Left forelimb (tissue), 1 donor: ENCODE data around the gene ATP5F1B.
"Not testable (repeated sequence)": the region's sequence is repeated elsewhere in the genome, so short reads cannot be mapped to it uniquely, and the experiment has no call there.

Experiments used
- DNase-seq: peaks from one replicate; pipeline ENCODE4 v3.0.0-alpha.2; 2018; ENCODE audit warnings: low spot score

The ATP5F1B gene

GRCh38 chr12:56645717-56646446 is at the start of gene ATP5F1B:
Gene ATP5F1B (minus strand): TSS chr12:56645984. CDS start chr12:56645963, 21 bp downstream.
- peak; percentile 89 for DNase-seq

- DNase-seq = no peak
These were observed 48.4 kb upstream of the ATP5F1B start for GRCh38 chr12:56694161-56694560.

- DNase-seq = no peak
These were observed 43.0 kb upstream of the ATP5F1B start for GRCh38 chr12:56688846-56689109.

DNA sequence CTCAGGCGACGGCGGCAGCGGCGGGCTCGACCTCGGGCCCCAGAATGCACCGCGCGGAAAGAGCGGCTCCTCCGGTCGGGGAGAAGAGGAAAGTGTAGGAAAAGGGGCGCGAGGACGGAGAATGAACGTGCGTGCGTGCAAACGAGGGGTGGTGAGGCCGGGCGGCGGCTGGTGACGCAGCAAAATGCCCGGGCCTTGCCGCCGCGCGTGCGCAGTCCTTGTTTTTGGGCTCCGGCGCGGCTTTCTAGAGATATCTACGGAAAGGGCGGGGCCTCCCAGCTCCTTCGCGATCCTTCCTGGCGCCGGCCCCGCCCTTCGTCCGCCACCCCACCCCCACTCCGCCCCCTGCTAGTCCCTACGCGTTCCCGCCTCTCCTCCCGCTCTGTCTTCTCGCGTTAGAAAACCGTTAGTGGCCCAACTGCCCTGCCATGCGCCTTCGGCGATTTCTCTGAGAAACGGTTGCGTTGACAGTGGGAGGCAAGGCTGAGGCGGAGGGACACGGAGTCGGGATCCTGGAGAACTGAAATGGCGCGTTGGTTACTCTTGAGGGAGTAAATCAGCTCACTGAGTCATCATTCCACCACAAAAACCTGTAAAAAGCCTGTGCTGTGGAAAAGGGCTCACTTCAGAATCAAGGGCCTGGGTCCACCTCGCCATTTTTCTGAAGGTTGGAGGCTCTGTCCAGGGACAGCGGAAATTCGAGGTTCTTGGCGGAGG is 42.5 kb upstream of the ATP5F1B start, which contains the start of gene PTGES3:
Gene PTGES3, minus strand, starts transcription at position 156 of the 717 bp plus-strand sequence. CDS start 285 bp downstream, outside the sequence.
- peak; percentile 99 for DNase-seq

- DNase-seq = peak; percentile 67
These were observed 41.7 kb upstream of the ATP5F1B start for GRCh38 chr12:56687223-56688128.

GRCh38 chr12:56684745-56685359 is 39.1 kb upstream of the ATP5F1B start:
- DNase-seq = no peak

DNA sequence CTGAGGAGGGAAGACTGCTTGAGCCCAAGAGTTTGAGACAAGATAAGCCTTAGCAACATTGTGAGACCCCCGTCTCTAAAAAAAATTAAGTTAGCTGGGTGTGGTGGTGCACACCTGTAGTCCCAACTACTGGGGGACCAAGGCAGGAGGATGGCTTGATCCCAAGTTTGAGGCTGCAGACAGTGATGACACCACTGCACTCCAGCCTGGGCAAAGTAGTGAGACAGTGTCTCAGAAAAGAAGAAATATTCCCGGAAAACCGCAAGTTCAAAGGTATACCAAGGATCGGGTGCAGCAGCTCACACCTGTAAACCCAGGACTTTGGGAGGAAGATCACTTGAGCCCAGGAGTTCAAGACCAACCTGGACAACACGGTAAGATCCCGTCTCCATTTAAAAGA is 36.5 kb upstream of the ATP5F1B start:
- no peak for DNase-seq

- DNase-seq = no peak
These were observed 34.2 kb upstream of the ATP5F1B start for GRCh38 chr12:56679883-56680575.

DNA sequence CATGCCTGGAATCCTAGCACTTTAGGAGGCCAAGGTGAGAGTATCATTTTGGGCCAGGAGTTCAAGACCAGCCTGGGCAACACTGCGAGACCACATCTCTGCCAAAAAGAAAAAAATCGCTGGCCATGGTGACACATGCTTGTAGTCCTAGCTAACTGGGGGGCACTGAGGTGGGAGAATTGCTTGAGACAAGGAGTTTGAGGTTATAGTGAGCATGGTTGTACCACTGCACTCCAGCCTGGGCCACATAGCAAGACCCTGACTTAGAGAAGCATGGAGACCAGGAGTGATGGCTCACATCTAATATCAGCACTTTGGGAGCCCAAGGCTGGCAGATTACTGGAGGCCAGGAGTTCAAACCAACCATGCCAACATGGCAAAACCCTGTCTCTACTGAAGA is 33.1 kb upstream of the ATP5F1B start:
- no peak for DNase-seq

GRCh38 chr12:56677680-56678079 is 31.9 kb upstream of the ATP5F1B start:
- no peak for DNase-seq

DNA sequence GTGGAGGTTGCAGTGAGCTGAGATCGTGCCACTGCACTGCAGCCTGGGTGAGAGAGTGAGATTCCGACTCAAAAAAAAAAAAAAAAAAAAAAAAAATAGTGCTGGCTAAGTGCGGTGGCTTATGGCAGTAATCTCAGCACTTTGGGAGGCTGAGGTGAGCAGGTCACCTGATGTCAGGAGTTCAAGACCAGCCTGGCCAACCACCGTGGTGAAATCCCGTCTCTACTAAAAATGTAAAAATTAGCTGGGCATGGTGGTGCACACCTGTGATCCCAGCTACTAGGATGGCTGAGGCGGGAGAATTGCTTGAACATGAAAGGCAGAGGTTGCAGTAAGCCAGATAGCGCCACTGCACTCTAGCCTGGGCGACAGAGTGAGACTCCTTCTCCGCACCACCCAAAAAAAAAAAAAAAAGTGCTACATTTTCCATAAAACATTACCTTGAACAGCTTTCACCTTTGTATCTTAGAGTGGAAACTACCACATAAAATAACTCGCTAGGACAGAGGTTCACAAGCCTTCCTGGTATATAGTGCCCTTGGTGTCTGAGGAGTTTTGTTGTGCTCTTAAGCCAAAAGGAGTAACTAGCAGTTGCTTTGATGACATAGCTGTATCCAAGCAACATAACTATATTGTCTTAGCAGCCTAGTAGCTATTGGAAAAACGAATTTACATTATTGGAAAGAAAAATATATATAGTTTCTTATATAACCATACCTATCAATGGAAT is 31.2 kb upstream of the ATP5F1B start:
- DNase-seq = no peak

- no peak for DNase-seq
These were observed 25.8 kb upstream of the ATP5F1B start for GRCh38 chr12:56671608-56672007.

DNA sequence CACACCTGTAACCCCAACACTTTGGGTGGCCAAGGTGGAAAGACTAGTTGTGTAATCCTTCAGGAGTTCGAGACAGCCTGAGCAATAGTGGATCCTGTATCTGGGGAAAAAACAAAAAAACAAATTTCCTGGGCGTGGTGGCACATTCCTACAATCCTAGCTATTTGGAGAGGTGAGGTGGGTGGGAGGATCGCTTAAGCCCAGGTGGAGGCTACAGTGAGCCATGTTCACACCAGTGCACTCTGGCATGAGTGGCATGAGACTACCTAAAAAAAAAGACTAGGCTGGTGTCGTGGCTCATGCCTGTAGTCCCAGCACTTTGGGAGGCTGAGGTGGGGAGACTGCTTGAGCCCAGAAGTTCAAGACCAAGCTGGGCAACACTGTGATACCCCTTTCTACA is 25.1 kb upstream of the ATP5F1B start:
- no peak for DNase-seq

- no peak for DNase-seq
These were observed 22.3 kb upstream of the ATP5F1B start for GRCh38 chr12:56668197-56668457.

GRCh38 chr12:56661979-56662638 is 16.3 kb upstream of the ATP5F1B start:
- DNase-seq = no peak

DNA sequence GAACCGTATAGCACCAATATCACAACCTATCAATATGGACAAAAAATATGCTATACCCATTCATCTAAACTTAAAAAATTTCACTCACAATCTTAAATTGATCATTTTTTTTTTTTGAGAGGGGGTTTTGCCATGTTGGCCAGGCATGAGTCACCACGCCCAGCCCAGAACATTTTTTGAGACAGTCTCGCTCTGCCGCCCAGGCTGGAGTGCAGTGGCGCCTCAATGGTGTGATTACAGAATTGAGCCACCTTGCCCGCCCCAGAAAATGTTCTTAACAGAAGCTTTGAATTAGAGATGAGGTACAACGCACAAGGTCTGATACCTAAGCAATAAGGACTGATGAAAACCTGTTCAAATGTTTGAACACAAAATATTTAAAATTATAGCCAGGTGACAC is 15.8 kb upstream of the ATP5F1B start:
- DNase-seq = no peak

- no peak for DNase-seq
These were observed 13.1 kb upstream of the ATP5F1B start for GRCh38 chr12:56658921-56659320.

DNA sequence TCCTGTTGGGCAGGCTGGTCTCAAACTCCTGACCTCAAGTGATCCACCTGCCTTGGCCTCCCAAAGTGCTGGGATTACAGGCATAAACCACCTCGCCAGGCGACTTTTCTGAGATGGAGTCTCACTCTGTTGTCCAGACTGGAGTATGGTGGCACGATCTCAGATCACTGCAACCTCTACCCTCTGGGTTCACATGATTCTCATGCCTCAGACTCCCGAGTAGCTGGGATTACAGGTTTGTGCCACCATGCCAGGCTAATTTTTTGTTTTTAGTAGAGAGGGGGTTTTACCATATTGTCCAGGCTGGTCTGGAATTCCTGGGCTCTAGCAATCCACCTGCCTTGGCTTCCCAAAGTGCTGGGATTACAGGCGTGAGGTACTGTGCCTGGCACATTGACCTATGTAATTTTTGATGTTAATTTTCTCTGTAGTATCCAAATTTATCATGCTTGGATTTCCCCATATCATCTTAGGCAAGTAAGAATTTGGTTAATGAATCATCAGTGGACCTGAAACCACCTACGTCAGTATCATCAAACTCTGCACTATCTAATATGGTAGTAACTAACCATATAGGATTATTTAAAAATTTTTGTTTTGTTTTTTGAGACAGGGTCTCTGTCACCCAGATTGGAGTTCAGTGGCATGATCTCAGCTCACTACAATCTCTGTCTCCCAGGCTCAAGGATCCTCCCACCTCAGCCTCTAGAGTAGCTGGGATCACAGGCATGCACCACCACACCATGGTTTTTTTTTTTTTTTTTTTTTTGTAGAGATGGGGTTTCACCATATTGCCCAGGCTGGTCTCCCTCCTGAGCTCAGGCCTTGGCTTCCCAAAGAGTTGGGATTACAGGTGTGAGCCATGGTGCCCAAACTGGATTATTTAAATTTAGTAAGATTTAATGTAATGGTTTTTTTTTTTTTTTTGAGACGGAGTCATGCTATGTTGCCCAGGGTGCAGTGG is 11.9 kb upstream of the ATP5F1B start:
- DNase-seq = no peak

- DNase-seq = not testable (repeated sequence)
These were observed 8.0 kb upstream of the ATP5F1B start for GRCh38 chr12:56653781-56654180.
